ES-I3 (cell line): Measurements from ENCODE around the gene MMS19.
"Not testable (repeated sequence)": the region's sequence is repeated elsewhere in the genome, so short reads cannot be mapped to it uniquely, and the experiment has no call there.

Source experiments
- H3K36me3 ChIP-seq: 2 replicates; pipeline ENCODE4 v1.6.1; 2013; ENCODE audit warnings: mild to moderate bottlenecking, low read length, control low read depth, moderate library complexity; ENCODE audit not compliant: insufficient read depth
- H3K4me1 ChIP-seq: 2 replicates; pipeline ENCODE4 v1.6.1; 2013; ENCODE audit warnings: mild to moderate bottlenecking, control low read depth, low read length; ENCODE audit not compliant: insufficient read depth
- H3K9ac ChIP-seq: 2 replicates; pipeline ENCODE4 v1.6.1; 2013; ENCODE audit warnings: low read depth, mild to moderate bottlenecking, low read length, moderate library complexity
- H3K9me3 ChIP-seq: 2 replicates; pipeline ENCODE4 v1.6.1; 2013; ENCODE audit warnings: mild to moderate bottlenecking, low read length, moderate library complexity; ENCODE audit not compliant: control insufficient read depth, insufficient read depth

MMS19 gene

GRCh38 chr10:97534746-97535367, 36.6 kb upstream of the MMS19 start:
- Histone ChIP-seq H3K36me3 (no peaks in the 10 kb centered on the region), H3K4me1 (peaks cover 12% of the 10 kb centered on the region), H3K9me3 (no peaks in the 10 kb centered on the region), H3K9ac (no peak overlapping the region)

GRCh38 chr10:97533888-97534287, 35.7 kb upstream of the MMS19 start:
- Histone ChIP-seq H3K36me3 (no peaks in the 10 kb centered on the region), H3K9ac (no peak overlapping the region), H3K4me1 (peaks cover 4% of the 10 kb centered on the region; the same call in 1 of the 2 replicates), H3K9me3 (no peaks in the 10 kb centered on the region)

GRCh38 chr10:97532935-97533671, 34.9 kb upstream of the MMS19 start:
- Histone ChIP-seq H3K36me3 (no peaks in the 10 kb centered on the region), H3K9ac (no peak overlapping the region), H3K4me1 (no peaks in the 10 kb centered on the region; the same call in 1 of the 2 replicates), H3K9me3 (no peaks in the 10 kb centered on the region)

GRCh38 chr10:97531401-97531986, 33.3 kb upstream of the MMS19 start:
- H3K9me3 ChIP-seq = no peaks in the 10 kb centered on the region
- no peaks in the 10 kb centered on the region for H3K36me3 ChIP-seq
- H3K4me1 ChIP-seq = no peaks in the 10 kb centered on the region; the same call in 1 of the 2 replicates
- no peak overlapping the region for H3K9ac ChIP-seq

GRCh38 chr10:97529685-97530465, 31.7 kb upstream of the MMS19 start:
- Histone ChIP-seq H3K9me3 (no peaks in the 10 kb centered on the region), H3K9ac (no peak overlapping the region), H3K36me3 (no peaks in the 10 kb centered on the region)

GRCh38 chr10:97528876-97529275, 30.7 kb upstream of the MMS19 start:
- H3K4me1 ChIP-seq, H3K9ac ChIP-seq, H3K36me3 ChIP-seq, H3K9me3 ChIP-seq: not testable (repeated sequence)

More at GRCh38 chr10:97529685-97530465, 31.7 kb upstream of the MMS19 start:
- no peaks in the 10 kb centered on the region; the same call in 1 of the 2 replicates for H3K4me1 ChIP-seq

GRCh38 chr10:97525683-97526110, 27.5 kb upstream of the MMS19 start:
- H3K4me1 ChIP-seq = peaks cover 7% of the 10 kb centered on the region
- H3K9ac ChIP-seq = no peak overlapping the region
- H3K9me3 ChIP-seq = no peaks in the 10 kb centered on the region
- no peaks in the 10 kb centered on the region for H3K36me3 ChIP-seq

- H3K4me1 ChIP-seq = peaks cover 13% of the 10 kb centered on the region
- H3K9ac ChIP-seq = no peak overlapping the region
- H3K36me3 ChIP-seq = no peaks in the 10 kb centered on the region
- no peaks in the 10 kb centered on the region for H3K9me3 ChIP-seq
These were observed 26.9 kb upstream of the MMS19 start for GRCh38 chr10:97525086-97525485.

GRCh38 chr10:97522937-97523336, 24.7 kb upstream of the MMS19 start:
- peaks cover 27% of the 10 kb centered on the region for H3K4me1 ChIP-seq
- no peaks in the 10 kb centered on the region for H3K36me3 ChIP-seq
- H3K9me3 ChIP-seq = no peaks in the 10 kb centered on the region
- H3K9ac ChIP-seq = no peak overlapping the region

GRCh38 chr10:97522071-97522470, 23.8 kb upstream of the MMS19 start:
- Histone ChIP-seq H3K9me3 (no peaks in the 10 kb centered on the region), H3K4me1 (peaks cover 36% of the 10 kb centered on the region), H3K9ac (no peak overlapping the region), H3K36me3 (no peaks in the 10 kb centered on the region)

GRCh38 chr10:97520978-97521761, 22.9 kb upstream of the MMS19 start:
- no peak overlapping the region for H3K9ac ChIP-seq
- H3K9me3 ChIP-seq = no peaks in the 10 kb centered on the region
- peaks cover 36% of the 10 kb centered on the region for H3K4me1 ChIP-seq
- H3K36me3 ChIP-seq = no peaks in the 10 kb centered on the region

- Histone ChIP-seq H3K4me1 (peaks cover 36% of the 10 kb centered on the region), H3K36me3 (no peaks in the 10 kb centered on the region), H3K9me3 (no peaks in the 10 kb centered on the region), H3K9ac (no peak overlapping the region)
These were observed 22.3 kb upstream of the MMS19 start for GRCh38 chr10:97520520-97520919.

- Histone ChIP-seq H3K9ac (no peak overlapping the region), H3K36me3 (no peaks in the 10 kb centered on the region), H3K4me1 (peaks cover 36% of the 10 kb centered on the region), H3K9me3 (no peaks in the 10 kb centered on the region)
These were observed 21.1 kb upstream of the MMS19 start for GRCh38 chr10:97519342-97519741.
